ENCODE results near the gene NSUN7. TPM values are rescaled to one million over a fixed set of nuclear protein-coding genes. Genes with fewer than 3 reads are reported as not detected.
"Not testable (repeated sequence)": the region's sequence is repeated elsewhere in the genome, so short reads cannot be mapped to it uniquely, and the experiment has no call there.

NSUN7 gene
- 0.40 TPM for total RNA-seq
- long read RNA-seq, partial matches to known transcripts = 0 of 2 reads
- long read RNA-seq, other reads (novel, unspliced or antisense) = 2 of 2 reads

- peak; percentile 56 for DNase-seq
- intact Hi-C loops (cut with micrococcal nuclease) = no loop called here
- peak; percentile 71 for ATAC-seq
Measured at GRCh38 chr4:40749717-40750460, at the start of gene NSUN7. TSS of gene NSUN7 (plus strand) at chr4:40749955. CDS start at chr4:40750694, 739 bp downstream.

DNA sequence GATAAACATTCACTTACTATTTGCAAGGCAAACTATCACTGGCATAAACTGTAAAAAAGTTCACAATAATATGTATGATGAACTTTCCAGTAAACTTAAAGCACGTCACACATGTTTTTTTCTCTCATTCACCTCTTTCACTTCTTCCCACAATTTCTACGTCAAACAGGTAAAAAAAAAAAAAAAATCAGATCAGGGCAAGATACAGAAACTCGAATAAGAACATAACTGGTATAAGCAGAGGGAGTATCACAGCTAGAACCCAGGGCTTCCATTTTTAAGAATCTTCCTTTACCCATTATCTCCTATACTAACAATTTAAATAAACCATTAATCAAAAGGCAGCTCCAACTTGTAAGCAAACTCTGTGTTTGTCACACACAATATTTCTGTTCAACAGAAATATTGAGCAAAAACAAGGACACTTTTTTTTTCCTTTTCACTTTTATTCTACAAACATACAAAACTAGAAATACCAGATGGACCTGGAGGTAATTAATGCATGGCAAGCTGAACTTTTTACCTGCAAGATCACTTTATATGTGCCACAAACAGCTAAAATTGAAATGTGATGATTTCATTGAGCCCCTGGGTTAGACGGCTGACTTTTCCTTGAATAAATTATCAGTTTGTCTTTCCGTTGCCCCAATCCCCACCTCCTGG, 47.5 kb upstream of the NSUN7 start:
- ATAC-seq (no peak), DNase-seq (no peak)
- intact Hi-C loops (cut with micrococcal nuclease) = no loop called here

- ATAC-seq = no peak
- DNase-seq = no peak
- intact Hi-C loops (cut with micrococcal nuclease) = no loop called here
Measured at GRCh38 chr4:40702800-40703151, 47.0 kb upstream of the NSUN7 start.

DNA sequence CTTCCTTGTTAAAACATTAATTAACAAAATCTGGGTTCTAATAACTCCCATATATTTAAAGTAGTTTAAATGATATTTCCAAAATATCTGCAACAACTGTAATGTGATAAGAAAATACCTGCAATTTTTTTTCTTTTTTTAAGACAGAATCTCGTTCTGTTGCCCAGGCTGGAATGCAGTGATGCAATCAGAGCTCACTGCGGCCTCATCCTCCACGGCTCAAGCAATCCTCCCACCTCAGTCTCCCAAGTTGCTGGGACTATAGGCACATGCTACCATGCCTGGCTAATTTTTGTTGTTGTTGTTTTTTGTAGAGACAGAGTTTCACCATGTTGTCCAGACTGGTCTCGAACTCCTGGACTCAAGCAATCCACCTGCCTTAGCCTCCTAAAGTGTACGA, 45.7 kb upstream of the NSUN7 start:
- no peak for ATAC-seq
- DNase-seq = no peak
- intact Hi-C loops (cut with micrococcal nuclease) = no loop called here

DNA sequence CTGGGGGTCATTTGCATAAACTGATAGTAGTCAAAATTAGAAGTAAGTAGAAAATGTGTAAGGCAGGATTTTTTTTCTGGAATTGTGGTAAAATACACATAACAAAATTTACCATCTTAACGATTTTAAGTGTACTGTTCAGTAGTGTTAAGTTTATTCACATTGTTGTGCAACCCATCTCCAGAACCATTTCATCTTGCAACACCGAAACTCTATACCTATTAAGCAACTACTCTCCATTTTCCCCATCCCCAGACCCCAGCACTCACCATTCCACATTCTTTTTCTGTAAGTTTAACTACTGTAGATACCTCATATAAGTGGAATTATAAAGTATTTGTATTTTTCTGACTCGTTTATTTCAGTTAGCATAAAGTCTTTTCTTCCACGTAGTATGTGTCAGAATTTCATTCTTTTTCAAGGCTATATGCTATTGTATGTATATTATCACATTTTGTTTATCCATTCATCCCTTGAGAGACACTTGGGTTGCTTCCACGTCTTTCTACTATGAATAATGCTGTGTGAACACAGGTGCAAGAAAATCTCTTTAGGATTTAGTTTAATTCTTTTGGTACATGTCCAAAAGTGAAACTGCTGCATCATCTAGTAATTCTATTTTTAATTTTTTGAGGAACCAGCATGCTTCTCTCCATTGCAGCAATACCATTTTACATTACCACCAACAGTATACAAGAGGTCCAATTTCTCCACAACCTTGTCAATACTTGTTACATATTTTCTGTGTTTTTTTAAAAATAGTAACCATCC, 39.1 kb upstream of the NSUN7 start:
- no peak for ATAC-seq
- intact Hi-C loops (cut with micrococcal nuclease) = no loop called here
- no peak for DNase-seq

DNA sequence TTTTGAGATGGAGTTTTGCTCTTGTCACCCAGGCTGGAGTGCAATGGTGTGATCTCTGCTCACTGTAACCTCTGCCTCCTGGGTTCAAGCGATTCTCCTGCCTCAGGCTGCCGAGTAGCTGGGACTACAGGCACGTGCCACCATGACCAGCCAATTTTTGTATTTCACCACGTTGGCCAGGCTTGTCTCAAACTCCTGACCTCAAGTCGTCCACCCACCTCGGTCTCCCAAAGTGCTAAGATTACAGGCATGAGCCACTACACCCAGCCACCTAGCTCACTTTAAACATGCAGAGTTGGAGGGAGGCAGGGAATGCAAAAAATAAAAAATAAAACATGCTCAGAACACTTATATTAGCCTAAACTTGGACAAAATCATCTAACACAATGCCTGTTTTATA, 36.8 kb upstream of the NSUN7 start:
- ATAC-seq; DNase-seq; intact Hi-C loops (cut with micrococcal nuclease): not testable (repeated sequence)

GRCh38 chr4:40713798-40714197, 36.0 kb upstream of the NSUN7 start:
- no peak for DNase-seq
- ATAC-seq = no peak
- intact Hi-C loops (cut with micrococcal nuclease) = no loop called here

- intact Hi-C loops (cut with micrococcal nuclease) = no loop called here
- ATAC-seq (no peak), DNase-seq (no peak)
Measured at GRCh38 chr4:40718586-40718985, 31.2 kb upstream of the NSUN7 start.

DNA sequence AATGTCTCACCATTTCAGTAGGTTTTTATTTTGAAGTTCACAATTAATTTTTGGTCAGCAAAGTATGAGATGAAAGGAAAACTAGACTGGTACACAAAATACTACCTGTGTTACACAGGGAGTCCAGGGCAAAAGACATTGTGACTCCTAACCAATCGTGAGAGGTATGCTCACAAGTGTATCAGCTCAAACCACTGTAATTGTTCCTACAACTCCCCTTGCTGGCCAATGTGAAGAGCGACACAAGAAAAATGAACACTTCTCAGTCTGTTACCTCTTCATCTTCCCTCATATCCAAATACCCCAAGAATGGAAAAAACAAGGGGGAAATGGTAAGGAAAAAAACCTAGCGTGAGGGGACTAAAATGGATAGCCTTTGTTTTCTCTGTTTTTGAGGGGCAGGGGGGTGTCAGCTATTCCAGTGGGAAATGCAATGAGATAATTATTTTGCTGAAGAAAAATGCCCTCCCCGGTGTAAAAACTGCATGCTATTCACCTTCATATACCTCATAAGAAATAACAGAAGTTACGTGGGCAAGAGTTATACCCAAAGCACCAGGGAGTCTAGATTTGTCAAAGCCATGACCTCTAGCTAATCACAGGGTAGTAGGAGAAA, 30.6 kb upstream of the NSUN7 start:
- intact Hi-C loops (cut with micrococcal nuclease) = no loop called here
- ATAC-seq = peak; percentile 40
- DNase-seq = no peak

DNA sequence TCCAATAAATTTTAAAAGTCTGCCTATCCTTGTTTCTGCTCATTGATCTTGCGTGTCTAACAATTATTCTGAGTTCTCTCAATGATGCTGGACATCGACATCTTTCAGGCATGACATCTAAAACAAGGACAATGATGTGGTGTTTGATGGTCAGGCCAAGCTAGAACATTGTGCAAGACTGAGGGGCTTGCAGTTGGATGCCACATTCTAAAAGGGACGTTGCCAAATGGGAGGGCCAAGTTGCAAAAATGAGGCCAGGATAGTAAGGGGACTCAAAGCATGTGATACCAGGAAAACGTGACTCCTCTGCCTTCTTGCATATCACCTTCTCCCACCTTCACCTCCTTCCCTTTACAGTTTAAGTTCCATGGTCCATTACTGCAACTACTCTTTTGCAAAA, 29.4 kb upstream of the NSUN7 start:
- no peak for ATAC-seq
- intact Hi-C loops (cut with micrococcal nuclease) = no loop called here
- no peak for DNase-seq

DNA sequence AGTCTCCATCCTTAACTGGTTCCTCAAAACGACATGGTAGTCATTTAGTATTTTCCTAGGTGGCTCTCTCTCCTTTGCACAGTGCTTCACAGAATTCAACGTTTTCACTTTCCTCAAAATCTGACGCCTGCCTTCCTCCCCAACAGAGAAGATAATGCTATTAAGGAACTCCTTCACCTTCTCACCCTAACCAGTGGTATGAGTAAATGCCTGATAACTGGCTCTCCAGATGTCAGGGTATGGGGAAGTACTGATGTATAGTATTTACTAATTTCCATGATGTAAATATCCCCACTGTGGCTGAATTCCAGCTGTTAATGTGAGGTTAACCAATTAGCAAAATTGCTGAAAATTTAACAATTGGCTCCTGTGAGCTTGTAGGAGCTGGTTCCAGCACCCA, 28.8 kb upstream of the NSUN7 start:
- DNase-seq (no peak), ATAC-seq (no peak)
- intact Hi-C loops (cut with micrococcal nuclease) = no loop called here

DNA sequence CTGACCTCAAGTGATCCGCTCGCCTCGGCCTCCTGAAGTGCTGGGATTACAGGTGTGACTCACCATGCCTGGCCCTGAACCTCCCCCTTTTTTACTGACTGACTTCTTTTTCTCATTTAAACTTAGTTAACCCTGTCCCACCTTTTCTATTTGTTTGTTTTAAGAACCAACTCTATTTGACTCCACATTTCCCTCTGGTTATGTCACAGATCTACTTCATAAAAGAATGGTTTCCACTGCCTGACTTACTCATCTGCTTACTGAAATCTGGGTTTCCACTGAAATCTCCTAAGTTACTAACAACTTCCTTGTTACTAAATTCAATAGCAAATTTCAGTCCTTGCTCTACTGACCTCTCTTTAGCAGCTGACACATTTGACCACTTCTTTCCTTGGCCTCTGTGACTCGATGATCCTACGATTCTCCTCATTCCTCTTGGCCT, 28.0 kb upstream of the NSUN7 start:
- DNase-seq = no peak
- intact Hi-C loops (cut with micrococcal nuclease) = no loop called here
- no peak for ATAC-seq

DNA sequence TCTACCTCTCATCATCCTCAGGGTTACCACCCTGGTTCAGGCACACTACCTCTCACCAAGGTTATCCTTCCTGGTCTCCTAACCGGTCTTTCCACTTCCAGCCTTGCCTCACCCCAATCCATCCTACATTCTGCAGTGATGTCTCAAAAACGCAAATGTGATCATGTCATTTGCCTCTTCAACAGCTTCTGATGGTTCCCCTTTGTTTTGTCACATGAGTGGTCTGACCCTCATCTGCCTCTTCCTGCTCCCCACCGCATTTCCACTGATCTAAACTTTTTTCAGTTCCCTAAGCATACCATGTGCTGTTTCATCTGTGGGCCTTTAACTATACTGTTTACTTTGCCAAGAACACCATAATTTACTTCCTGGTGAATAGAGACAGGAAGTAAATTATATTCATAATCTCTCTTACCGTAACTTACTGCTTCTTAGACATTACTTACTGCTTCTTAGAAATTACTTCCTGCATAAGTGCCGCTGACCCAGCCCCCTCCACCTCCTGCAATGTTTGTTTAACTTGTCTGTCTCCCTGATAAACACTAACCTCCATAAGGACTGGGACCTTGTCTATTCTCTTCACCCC, 27.1 kb upstream of the NSUN7 start:
- ATAC-seq (peak; percentile 70), DNase-seq (no peak)
- intact Hi-C loops (cut with micrococcal nuclease) = no loop called here

DNA sequence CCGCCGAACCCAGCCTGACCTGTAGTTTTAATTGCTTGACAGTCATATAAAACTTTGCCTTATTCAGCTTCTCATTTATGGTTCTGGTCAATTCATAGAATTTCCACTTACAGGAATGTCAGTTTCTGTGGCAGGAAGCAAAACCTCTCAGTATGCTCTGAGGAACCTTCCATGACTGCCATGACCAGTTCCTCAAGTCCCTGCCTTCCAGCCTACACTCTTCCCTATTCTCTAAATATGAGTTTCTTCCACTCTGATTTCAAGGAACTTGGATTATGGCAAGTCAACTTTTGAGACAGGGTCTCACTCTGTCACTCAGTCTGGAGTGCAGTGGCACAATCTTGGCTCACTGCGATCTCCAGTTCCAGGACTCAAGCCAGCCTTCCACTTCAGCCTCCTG, 26.0 kb upstream of the NSUN7 start:
- DNase-seq = no peak
- intact Hi-C loops (cut with micrococcal nuclease) = no loop called here
- peak; percentile 47 for ATAC-seq

GRCh38 chr4:40728333-40728732, 21.4 kb upstream of the NSUN7 start:
- ATAC-seq (no peak), DNase-seq (no peak)
- intact Hi-C loops (cut with micrococcal nuclease) = no loop called here

DNA sequence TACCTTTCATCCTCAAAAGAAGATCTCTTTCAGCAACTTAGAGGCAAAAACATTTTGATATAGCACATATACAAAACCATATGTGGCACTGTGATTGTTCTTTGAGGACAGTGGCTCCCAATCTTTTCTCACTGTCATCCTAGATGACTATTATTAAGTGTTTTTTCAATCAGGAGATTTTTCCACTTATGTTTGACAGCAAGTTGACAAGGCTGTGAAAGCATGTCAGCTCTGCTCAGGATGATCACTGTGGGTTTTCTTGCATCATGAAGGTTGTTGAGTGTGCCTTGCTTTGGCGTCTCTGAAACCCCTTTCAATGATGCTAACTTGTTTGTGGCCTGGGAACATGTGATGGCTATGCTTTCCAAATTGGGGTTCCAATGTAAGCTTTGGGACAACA, 20.2 kb upstream of the NSUN7 start:
- ATAC-seq (no peak), DNase-seq (no peak)
- intact Hi-C loops (cut with micrococcal nuclease) = no loop called here

DNA sequence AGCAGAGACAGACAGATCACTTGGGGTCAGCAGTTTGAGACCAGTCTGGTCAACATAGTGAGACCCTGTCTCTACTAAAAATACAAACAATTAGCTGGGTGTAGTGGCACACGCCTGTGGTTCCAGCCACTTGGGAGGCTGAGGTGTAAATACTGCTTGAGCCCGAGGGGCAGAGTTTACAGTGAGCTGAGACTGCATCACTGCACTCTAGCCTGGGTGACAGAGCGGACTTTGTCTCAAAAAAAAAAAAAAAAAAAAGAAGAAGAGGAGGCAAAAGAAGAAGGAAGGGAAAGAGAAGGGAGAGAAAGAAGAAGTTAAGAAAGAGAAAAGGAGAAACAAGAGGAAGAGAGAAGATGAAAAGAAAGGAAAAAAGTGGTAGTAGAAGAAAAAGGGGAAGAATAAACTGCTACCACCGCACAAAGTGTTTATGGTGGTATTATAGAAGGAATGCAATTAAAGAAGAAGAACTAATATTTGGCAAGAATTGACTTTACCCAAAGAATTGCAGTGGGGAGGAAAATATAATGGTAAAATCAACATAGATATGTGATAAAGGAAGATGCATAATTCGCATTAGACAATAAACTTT, 19.6 kb upstream of the NSUN7 start:
- DNase-seq = no peak
- no peak for ATAC-seq
- intact Hi-C loops (cut with micrococcal nuclease) = no loop called here

GRCh38 chr4:40731361-40731760, 18.4 kb upstream of the NSUN7 start:
- intact Hi-C loops (cut with micrococcal nuclease) = no loop called here
- ATAC-seq (no peak), DNase-seq (no peak)

- intact Hi-C loops (cut with micrococcal nuclease) = no loop called here
- ATAC-seq (peak; percentile 89), DNase-seq (no peak)
Measured at GRCh38 chr4:40731792-40732245, 17.9 kb upstream of the NSUN7 start.

Data from left ventricle myocardium superior (tissue), 1 donor.